Transverse colon (tissue), 4 donors: ENCODE results near the gene SGSM1. TPM values are rescaled to one million over a fixed set of nuclear protein-coding genes. Genes with fewer than 3 reads are reported as not detected.
A peak's percentile ranks its signal among the peaks of the same experiment; 100 is the strongest.

Source experiments
- DNase-seq: peaks from one replicate; pipeline ENCODE4 v3.0.0-alpha.2; 2019
- H3K27ac ChIP-seq, 4 donors: fragments of 200-600 bp; sonication (generic); 2 replicates each; pipeline ENCODE4 v1.5.1; 2016 to 2018; ENCODE audit warnings: inconsistent platforms in 4 of 4
- H3K27me3 ChIP-seq: fragments of 200-600 bp; sonication (generic); 2 replicates; pipeline ENCODE4 v1.5.1; 2017; ENCODE audit warnings: inconsistent platforms
- H3K36me3 ChIP-seq, 4 donors: fragments of 200-600 bp; sonication (generic); 2 replicates each; pipeline ENCODE4 v1.5.1; 2017 to 2019; ENCODE audit warnings: inconsistent platforms in 4 of 4
- H3K4me1 ChIP-seq, 4 donors: fragments of 200-600 bp; sonication (generic); 2 replicates each; pipeline ENCODE4 v1.5.1; 2017 to 2020; ENCODE audit warnings: inconsistent platforms in 4 of 4
- H3K4me3 ChIP-seq, 4 donors: fragments of 200-600 bp; sonication (generic); 1 replicate in 1 of 4; 2 replicates in 3 of 4; pipeline versions ENCODE4 v1.5.1 to v1.6.1; 2017 to 2019; ENCODE audit warnings: inconsistent platforms in 4 of 4
- H3K9me3 ChIP-seq, 2 donors: fragments of 200-600 bp; sonication (generic); 2 replicates each; pipeline ENCODE4 v1.5.1; 2017 to 2019; ENCODE audit warnings: inconsistent platforms in 2 of 2
- EP300 ChIP-seq: sonication (generic); formaldehyde crosslinking; IDR thresholded peaks from one replicate; pipeline ENCODE4 v1.6.1; 2017; ENCODE audit warnings: antibody characterized with exemption, low read depth
- POLR2A ChIP-seq: fragments of 450-650 bp; IDR thresholded peaks from one replicate; pipeline ENCODE4 v1.6.1; 2016; ENCODE audit warnings: antibody characterized with exemption, mild to moderate bottlenecking, moderate library complexity
- POLR2AphosphoS5 ChIP-seq, 3 donors: sonication (generic); formaldehyde crosslinking; IDR thresholded peaks; one replicate each; pipeline ENCODE4 v1.6.1; 2016; ENCODE audit warnings: antibody characterized with exemption in 3 of 3
- WGBS, 2 donors: methylation state at CpG; one replicate each; pipeline ENCODE4 v1.1.5; 2018; ENCODE audit warnings: low coverage in 1 of 2; 5-methylcytosine and 5-hydroxymethylcytosine counted together
- in situ Hi-C, 4 donors: fragments of 200-750 bp; cut with MboI; loops; one replicate each; pipeline versions ENCODE4 v1.15.0 to v1.15.1; 2017; ENCODE audit warnings: low sequenced_read_pairs in 3 of 4, low pct_ligation_motif_present in 1 of 4, low pct_unique_long_range_greater_than_20kb in 1 of 4
- intact Hi-C: fragments of 100-400 bp; cut with DNase I; formaldehyde crosslinking; loops from one replicate; pipeline ENCODE4 v1.15.1; 2023; ENCODE audit warnings: low total_unique reads
- total RNA-seq, 4 donors: library from RNA; depleted of rRNA; stranded (reverse); fragments of >200 nt; gene quantifications; one replicate each; pipeline ENCODE4 v1.1.0, GENCODE V29; 2016
- TF ChIP-seq, protein P1 (sequence below), 5 experiments: fragments of 200-600 bp in 3 of 5; fragments of 450-650 bp in 2 of 5; sonication (generic) in 3 of 5; IDR thresholded peaks; 1 replicate in 2 of 5; 2 replicates in 3 of 5; pipeline ENCODE4 v1.5.1; 2016 to 2017; ENCODE audit warnings: antibody characterized with exemption in 5 of 5, inconsistent platforms in 3 of 5, mild to moderate bottlenecking in 2 of 5, moderate library complexity in 1 of 5

Gene SGSM1
- total RNA-seq, 4 donors from 2014 or later = 2.5 to 6.2 (median 3.7) TPM

DNA sequence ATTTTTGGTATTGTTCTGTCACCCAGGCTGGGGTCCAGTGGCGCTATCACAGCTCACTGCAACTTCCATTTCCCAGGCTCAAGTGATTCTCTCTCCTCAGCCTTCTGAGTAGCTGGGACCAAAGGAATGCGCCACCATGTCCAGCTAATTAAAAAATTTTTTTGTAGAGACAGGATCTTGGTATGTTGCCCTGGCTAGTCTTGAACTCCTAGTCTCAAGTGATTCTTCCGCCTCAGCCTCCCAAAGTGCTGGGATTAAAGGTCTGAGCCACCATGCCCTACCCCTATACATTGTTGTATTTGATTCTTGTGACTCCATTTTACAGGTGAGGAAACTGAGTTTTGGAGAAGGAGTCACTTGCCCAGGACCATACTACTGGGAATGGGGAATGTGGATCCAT is 158.4 kb downstream of the SGSM1 start:
- Histone ChIP-seq H3K9me3 (no peaks in the 10 kb centered on the region), H3K4me3 (no peak overlapping the region), H3K27me3 (no peaks in the 10 kb centered on the region), H3K27ac (peak overlapping the region in 2 of 4 donors; percentile 81 to 88), H3K36me3 (no peaks in the 10 kb centered on the region), H3K4me1 (peaks cover 7 to 52% (median 19%) of the 10 kb centered on the region in 4 donors)
- intact Hi-C loops = no loop called here
- in situ Hi-C loops = no loop called here
- DNase-seq = no peak
- no peak for TF ChIP-seq EP300
- 83 to 100% methylated on average over 2 to 3 of the region's 3 CpGs for WGBS, 2 donors

DNA sequence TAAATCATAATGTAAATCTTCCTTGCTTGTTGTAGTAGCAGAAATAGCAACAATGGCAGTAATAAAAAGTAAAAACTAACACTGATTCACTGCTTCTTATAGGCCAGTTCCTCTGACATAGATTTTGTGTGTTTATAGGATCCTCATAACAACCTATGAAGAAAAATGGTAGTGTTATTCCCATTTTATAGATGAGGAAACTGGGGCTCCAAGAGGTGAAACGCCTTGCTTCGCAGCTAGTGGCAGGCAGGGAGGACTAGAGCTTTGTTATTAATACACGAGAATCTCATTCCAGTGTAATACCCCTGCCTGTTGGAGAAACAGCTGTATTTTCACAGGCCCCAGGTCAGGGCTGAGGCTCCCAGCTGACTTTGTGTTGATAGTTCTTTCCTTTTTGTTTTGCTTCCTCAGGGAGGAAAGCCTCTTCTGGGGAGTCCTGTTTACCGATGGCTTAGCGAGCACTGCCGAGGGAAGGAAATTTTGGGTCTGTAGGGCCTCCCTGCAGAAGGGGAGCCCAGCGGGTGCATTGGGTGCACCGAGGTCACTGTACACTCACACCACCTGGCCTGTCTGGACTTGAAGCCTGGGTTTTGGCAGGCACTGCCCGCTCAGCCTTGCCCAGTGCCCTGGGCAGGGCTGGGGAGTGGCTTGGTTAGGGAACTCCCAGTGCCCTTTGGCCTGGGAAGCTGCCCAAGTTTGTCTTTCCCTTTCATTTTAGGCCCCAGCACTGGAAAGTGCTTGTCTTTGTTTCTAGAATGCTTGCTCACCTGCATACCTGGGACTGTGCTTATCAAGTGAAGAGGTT is 160.0 kb downstream of the SGSM1 start:
- peak overlapping the region; percentile 81 to 88 (median 85) for H3K27ac ChIP-seq
- 38 to 50% methylated on average over 3 to 9 of the region's 9 CpGs for WGBS, 2 donors
- no peaks in the 10 kb centered on the region for H3K36me3 ChIP-seq
- TF ChIP-seq POLR2A (no peak), POLR2AphosphoS5 (IDR thresholded peaks at IDR 0.05) (peak in 2 of 3 donors; percentile 28 to 72), EP300 (no peak)
- TF ChIP-seq, protein P1, sequence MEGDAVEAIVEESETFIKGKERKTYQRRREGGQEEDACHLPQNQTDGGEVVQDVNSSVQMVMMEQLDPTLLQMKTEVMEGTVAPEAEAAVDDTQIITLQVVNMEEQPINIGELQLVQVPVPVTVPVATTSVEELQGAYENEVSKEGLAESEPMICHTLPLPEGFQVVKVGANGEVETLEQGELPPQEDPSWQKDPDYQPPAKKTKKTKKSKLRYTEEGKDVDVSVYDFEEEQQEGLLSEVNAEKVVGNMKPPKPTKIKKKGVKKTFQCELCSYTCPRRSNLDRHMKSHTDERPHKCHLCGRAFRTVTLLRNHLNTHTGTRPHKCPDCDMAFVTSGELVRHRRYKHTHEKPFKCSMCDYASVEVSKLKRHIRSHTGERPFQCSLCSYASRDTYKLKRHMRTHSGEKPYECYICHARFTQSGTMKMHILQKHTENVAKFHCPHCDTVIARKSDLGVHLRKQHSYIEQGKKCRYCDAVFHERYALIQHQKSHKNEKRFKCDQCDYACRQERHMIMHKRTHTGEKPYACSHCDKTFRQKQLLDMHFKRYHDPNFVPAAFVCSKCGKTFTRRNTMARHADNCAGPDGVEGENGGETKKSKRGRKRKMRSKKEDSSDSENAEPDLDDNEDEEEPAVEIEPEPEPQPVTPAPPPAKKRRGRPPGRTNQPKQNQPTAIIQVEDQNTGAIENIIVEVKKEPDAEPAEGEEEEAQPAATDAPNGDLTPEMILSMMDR (IDR thresholded peaks at IDR 0.05) = no peak
- peak; percentile 90 for DNase-seq
- H3K27me3 ChIP-seq = no peaks in the 10 kb centered on the region
- peaks cover 7 to 53% (median 17%) of the 10 kb centered on the region in 4 donors for H3K4me1 ChIP-seq
- H3K9me3 ChIP-seq = no peaks in the 10 kb centered on the region
- in situ Hi-C loops (no loop called here), intact Hi-C loops (no loop called here)
- H3K4me3 ChIP-seq = peak overlapping the region in 1 of 4 donors; percentile 14

DNA sequence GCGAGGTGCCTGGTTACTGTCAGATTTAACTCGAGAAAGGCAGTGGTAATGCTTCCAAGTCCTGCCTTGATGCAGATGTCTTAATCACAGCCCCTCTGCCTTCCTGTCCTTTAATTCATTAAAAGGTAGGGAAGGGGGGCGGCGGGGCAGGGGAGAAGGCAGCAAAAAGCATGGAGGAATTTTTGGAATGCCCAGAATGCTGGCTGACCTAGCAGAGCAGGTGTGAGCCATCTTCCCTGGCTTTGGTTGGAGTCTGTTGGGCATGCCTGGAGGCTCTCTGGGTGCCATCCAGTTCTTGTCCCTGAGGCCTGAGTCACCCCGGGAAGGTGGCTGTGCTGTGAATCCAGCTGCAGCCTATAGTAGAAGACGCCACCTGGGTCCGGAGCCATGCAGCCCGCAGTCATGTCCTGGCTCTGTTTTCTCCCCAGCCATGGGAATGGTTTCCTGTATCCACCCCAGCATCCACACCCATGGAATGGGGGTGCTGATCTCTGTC is 162.1 kb downstream of the SGSM1 start:
- Histone ChIP-seq H3K27ac (peak overlapping the region in 2 of 4 donors; percentile 83 to 87), H3K36me3 (no peaks in the 10 kb centered on the region), H3K9me3 (no peaks in the 10 kb centered on the region), H3K4me3 (no peak overlapping the region), H3K4me1 (peaks cover 8 to 58% (median 18%) of the 10 kb centered on the region in 4 donors), H3K27me3 (no peaks in the 10 kb centered on the region)
- in situ Hi-C loops = no loop called here
- TF ChIP-seq EP300 (no peak), POLR2A (no peak), POLR2AphosphoS5 (IDR thresholded peaks at IDR 0.05) (no peak)
- TF ChIP-seq, protein P1 (IDR thresholded peaks at IDR 0.05) = no peak
- no peak for DNase-seq
- WGBS, 2 donors = 74% methylated on average over 8 of the region's 8 CpGs; no CpG with 5 or more reads in 1 of the 2 donors
- intact Hi-C loops = no loop called here

DNA sequence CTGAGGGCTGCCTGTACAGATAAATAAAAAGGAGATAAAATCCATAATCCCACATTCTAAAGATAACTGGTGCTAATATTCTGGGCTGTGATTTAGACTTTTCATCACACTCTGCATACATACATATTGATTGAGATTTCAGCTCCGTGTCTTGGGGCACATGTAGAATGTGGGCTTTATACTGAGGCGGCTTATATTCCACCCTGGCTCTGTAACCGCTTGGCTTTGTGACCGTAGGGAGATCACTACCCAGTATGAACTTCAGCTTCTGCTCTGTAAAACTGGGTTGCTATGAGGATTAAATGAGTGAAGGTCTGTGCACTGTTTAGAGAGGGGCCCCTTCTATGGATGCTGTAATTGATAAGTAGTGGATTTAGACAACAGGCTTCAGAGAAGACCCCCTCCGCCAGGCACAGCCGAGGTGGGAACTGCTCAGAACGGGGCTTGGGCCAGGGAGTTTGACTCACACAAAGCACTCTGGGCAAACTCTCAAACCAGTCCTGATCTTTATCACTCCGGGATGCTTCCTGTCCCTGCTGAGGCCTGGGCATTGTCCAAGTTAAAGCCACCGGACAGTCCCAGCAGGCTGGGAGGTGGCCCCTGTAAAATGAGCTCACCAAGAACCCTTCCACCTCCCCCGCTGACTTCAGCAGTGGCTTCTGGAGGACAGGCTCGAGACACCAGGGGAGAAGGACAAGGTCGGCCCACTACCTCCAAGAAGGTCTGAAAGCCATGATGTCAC is 163.7 kb downstream of the SGSM1 start:
- Histone ChIP-seq H3K27me3 (no peaks in the 10 kb centered on the region), H3K4me3 (no peak overlapping the region), H3K9me3 (no peaks in the 10 kb centered on the region), H3K36me3 (no peaks in the 10 kb centered on the region), H3K27ac (peak overlapping the region; percentile 2 to 56 (median 50)), H3K4me1 (peaks cover 8 to 63% (median 27%) of the 10 kb centered on the region in 4 donors)
- TF ChIP-seq POLR2A (no peak), POLR2AphosphoS5 (IDR thresholded peaks at IDR 0.05) (no peak), EP300 (no peak)
- TF ChIP-seq, protein P1 (IDR thresholded peaks at IDR 0.05) = no peak
- DNase-seq = peak; percentile 19
- intact Hi-C loops (no loop called here), in situ Hi-C loops (no loop called here)
- WGBS, 2 donors = 53 to 88% methylated on average over 4 to 12 of the region's 12 CpGs
